AG10803 (cell line): ENCODE results near the gene CXXC4.

Experiments used
- DNase-seq: peaks from one replicate; pipeline ENCODE4 v3.0.0; 2010; ENCODE audit warnings: low read depth
- H3K4me3 ChIP-seq: 2 replicates; pipeline ENCODE4 v1.5.1; 2011; ENCODE audit warnings: mild to moderate bottlenecking, low read length, control low read depth
- CTCF ChIP-seq: conservative IDR thresholded peaks from 2 replicates; pipeline ENCODE4 v1.5.1; 2011; ENCODE audit warnings: mild to moderate bottlenecking, low read length, control low read depth, inconsistent platforms

Gene CXXC4

GRCh38 chr4:104519588-104519987 lies 24.9 kb upstream of the CXXC4 start:
- no peak for DNase-seq
- no peak for TF ChIP-seq CTCF

GRCh38 chr4:104516884-104517283 lies 22.2 kb upstream of the CXXC4 start:
- no peak for TF ChIP-seq CTCF
- no peak for DNase-seq
- no peak overlapping the region for H3K4me3 ChIP-seq

More at GRCh38 chr4:104519588-104519987, 24.9 kb upstream of the CXXC4 start:
- H3K4me3 ChIP-seq = no peak overlapping the region

GRCh38 chr4:104508224-104508623 lies 13.5 kb upstream of the CXXC4 start:
- no peak for TF ChIP-seq CTCF
- no peak overlapping the region for H3K4me3 ChIP-seq
- no peak for DNase-seq

- no peak for TF ChIP-seq CTCF
- no peak for DNase-seq
- H3K4me3 ChIP-seq = no peak overlapping the region
These were observed 12.4 kb upstream of the CXXC4 start for GRCh38 chr4:104507112-104507511.

GRCh38 chr4:104504536-104504935 lies 9.8 kb upstream of the CXXC4 start:
- DNase-seq = no peak
- no peak for TF ChIP-seq CTCF
- no peak overlapping the region for H3K4me3 ChIP-seq

GRCh38 chr4:104502471-104502870 lies 7.8 kb upstream of the CXXC4 start:
- TF ChIP-seq CTCF = no peak
- DNase-seq = no peak
- H3K4me3 ChIP-seq = no peak overlapping the region

- TF ChIP-seq CTCF = no peak
- no peak for DNase-seq
These were observed 6.6 kb upstream of the CXXC4 start for GRCh38 chr4:104501290-104501689.

More at GRCh38 chr4:104501290-104501689, 6.6 kb upstream of the CXXC4 start:
- H3K4me3 ChIP-seq = no peak overlapping the region
